ENCODE results near the gene DSG3.

The DSG3 gene

GRCh38 chr18:31417850-31418249 lies 29.7 kb upstream of the DSG3 start:
- H3K9me2 ChIP-seq (ENCODE audit: low read depth, low read length) = no peaks in the 10 kb centered on the region
- no peak overlapping the region for H3K4me2 ChIP-seq (ENCODE audit: low read length)
- no peaks in the 10 kb centered on the region for H3K9me3 ChIP-seq (ENCODE audit: low read length)
- TF ChIP-seq, protein P1, sequence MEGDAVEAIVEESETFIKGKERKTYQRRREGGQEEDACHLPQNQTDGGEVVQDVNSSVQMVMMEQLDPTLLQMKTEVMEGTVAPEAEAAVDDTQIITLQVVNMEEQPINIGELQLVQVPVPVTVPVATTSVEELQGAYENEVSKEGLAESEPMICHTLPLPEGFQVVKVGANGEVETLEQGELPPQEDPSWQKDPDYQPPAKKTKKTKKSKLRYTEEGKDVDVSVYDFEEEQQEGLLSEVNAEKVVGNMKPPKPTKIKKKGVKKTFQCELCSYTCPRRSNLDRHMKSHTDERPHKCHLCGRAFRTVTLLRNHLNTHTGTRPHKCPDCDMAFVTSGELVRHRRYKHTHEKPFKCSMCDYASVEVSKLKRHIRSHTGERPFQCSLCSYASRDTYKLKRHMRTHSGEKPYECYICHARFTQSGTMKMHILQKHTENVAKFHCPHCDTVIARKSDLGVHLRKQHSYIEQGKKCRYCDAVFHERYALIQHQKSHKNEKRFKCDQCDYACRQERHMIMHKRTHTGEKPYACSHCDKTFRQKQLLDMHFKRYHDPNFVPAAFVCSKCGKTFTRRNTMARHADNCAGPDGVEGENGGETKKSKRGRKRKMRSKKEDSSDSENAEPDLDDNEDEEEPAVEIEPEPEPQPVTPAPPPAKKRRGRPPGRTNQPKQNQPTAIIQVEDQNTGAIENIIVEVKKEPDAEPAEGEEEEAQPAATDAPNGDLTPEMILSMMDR (IDR thresholded peaks at IDR 0.05; ENCODE audit: low read length) = no peak
- no peak for TF ChIP-seq EZH2 (IDR thresholded peaks at IDR 0.05; ENCODE audit: borderline replicate concordance, low read length)
- no peaks in the 10 kb centered on the region for H3K4me1 ChIP-seq (ENCODE audit: insufficient read depth, low read length, severe bottlenecking)
- no peaks in the 10 kb centered on the region for H3K36me3 ChIP-seq (ENCODE audit: insufficient read depth, low read length)
- no peaks in the 10 kb centered on the region for H3K79me2 ChIP-seq (ENCODE audit: insufficient read depth, low read length)
- no peak overlapping the region for H2AFZ ChIP-seq (ENCODE audit: low read length)
- no peaks in the 10 kb centered on the region for H3K27me3 ChIP-seq (ENCODE audit: insufficient read depth, low read length)
- H3K27ac ChIP-seq (ENCODE audit: low read depth, low read length, poor library complexity, severe bottlenecking) = no peak overlapping the region
- no peaks in the 10 kb centered on the region for H3F3A ChIP-seq (ENCODE audit: insufficient read depth, low read length)
- H4K20me1 ChIP-seq (ENCODE audit: insufficient read depth, low read length) = no peaks in the 10 kb centered on the region
- H3K9ac ChIP-seq (ENCODE audit: low read length) = no peak overlapping the region
- no peak overlapping the region for H3K4me3 ChIP-seq (ENCODE audit: low read depth, low read length, poor library complexity, severe bottlenecking)

DNA sequence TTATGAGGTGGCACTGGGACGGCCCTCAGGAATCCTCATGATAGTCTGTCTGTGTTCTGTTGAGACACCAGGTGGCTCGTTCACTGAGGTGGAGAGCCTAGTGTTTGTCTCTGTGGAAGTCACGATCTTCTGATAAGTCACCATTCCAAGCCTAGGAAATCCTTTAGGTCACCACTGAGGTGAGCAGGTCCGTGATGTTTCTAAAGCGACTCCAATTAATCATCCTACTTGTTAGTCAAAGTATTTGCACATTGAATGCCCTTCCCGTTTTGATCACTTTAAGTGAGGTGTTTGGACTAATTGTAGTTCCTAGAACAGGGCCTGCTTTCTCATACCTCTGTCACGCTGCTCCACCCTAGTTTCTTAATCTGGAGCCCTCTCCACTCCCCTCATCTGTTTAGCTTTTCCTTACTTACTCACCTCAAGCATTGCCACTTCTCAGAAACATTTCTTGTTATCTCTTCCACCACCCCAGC lies 28.0 kb upstream of the DSG3 start:
- TF ChIP-seq EZH2 (IDR thresholded peaks at IDR 0.05; ENCODE audit: borderline replicate concordance, low read length) = no peak
- TF ChIP-seq, protein P1 (IDR thresholded peaks at IDR 0.05; ENCODE audit: low read length) = no peak
- H3K4me2 ChIP-seq (ENCODE audit: low read length) = no peak overlapping the region
- H3K27ac ChIP-seq (ENCODE audit: low read depth, low read length, poor library complexity, severe bottlenecking) = no peak overlapping the region
- no peak overlapping the region for H3K9ac ChIP-seq (ENCODE audit: low read length)
- no peak overlapping the region for H3K4me3 ChIP-seq (ENCODE audit: low read depth, low read length, poor library complexity, severe bottlenecking)
- H3F3A ChIP-seq (ENCODE audit: insufficient read depth, low read length) = no peaks in the 10 kb centered on the region
- no peak overlapping the region for H2AFZ ChIP-seq (ENCODE audit: low read length)
- H4K20me1 ChIP-seq (ENCODE audit: insufficient read depth, low read length) = no peaks in the 10 kb centered on the region
- no peaks in the 10 kb centered on the region for H3K9me3 ChIP-seq (ENCODE audit: low read length)
- no peaks in the 10 kb centered on the region for H3K4me1 ChIP-seq (ENCODE audit: insufficient read depth, low read length, severe bottlenecking)
- H3K36me3 ChIP-seq (ENCODE audit: insufficient read depth, low read length) = no peaks in the 10 kb centered on the region
- H3K9me2 ChIP-seq (ENCODE audit: low read depth, low read length) = no peaks in the 10 kb centered on the region
- H3K79me2 ChIP-seq (ENCODE audit: insufficient read depth, low read length) = no peaks in the 10 kb centered on the region
- H3K27me3 ChIP-seq (ENCODE audit: insufficient read depth, low read length) = no peaks in the 10 kb centered on the region

DNA sequence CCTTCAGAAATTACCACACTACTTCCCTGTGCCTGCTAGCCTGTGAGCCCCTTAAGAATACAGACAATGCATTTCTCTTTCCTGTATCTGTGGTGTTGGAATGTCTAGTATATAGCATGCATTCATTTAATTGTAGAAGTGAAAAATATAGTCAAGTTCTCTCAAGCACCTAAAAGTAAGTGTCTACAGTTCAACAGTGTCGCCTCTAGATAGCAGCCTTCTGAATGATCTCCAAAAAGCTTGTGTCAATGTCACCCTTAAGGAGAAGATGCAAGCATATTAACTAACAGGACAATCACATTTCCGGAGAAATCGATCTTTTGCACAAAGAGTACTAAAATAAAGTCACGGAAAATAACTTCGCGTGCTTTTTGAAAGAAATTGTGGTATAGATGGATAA lies 27.5 kb upstream of the DSG3 start:
- Histone ChIP-seq H3K9me3 (ENCODE audit: low read length) (no peaks in the 10 kb centered on the region), H3K79me2 (ENCODE audit: insufficient read depth, low read length) (no peaks in the 10 kb centered on the region), H3F3A (ENCODE audit: insufficient read depth, low read length) (no peaks in the 10 kb centered on the region), H3K27me3 (ENCODE audit: insufficient read depth, low read length) (no peaks in the 10 kb centered on the region), H2AFZ (ENCODE audit: low read length) (no peak overlapping the region), H4K20me1 (ENCODE audit: insufficient read depth, low read length) (no peaks in the 10 kb centered on the region), H3K4me2 (ENCODE audit: low read length) (no peak overlapping the region), H3K36me3 (ENCODE audit: insufficient read depth, low read length) (no peaks in the 10 kb centered on the region), H3K9ac (ENCODE audit: low read length) (no peak overlapping the region), H3K4me1 (ENCODE audit: insufficient read depth, low read length, severe bottlenecking) (no peaks in the 10 kb centered on the region), H3K4me3 (ENCODE audit: low read depth, low read length, poor library complexity, severe bottlenecking) (no peak overlapping the region), H3K27ac (ENCODE audit: low read depth, low read length, poor library complexity, severe bottlenecking) (no peak overlapping the region), H3K9me2 (ENCODE audit: low read depth, low read length) (no peaks in the 10 kb centered on the region)
- TF ChIP-seq, protein P1 (IDR thresholded peaks at IDR 0.05; ENCODE audit: low read length) = no peak
- TF ChIP-seq EZH2 (IDR thresholded peaks at IDR 0.05; ENCODE audit: borderline replicate concordance, low read length) = no peak

Measured in OCI-LY1 (cell line).